Esophagus squamous epithelium (tissue), 5 donors: ENCODE measurements around the gene GRIN2D. TPM values are rescaled to one million over a fixed set of nuclear protein-coding genes. Genes with fewer than 3 reads are reported as not detected.

ENCODE experiments used
- DNase-seq: peaks from one replicate; lab custom pipeline; 2025; lab: John Stamatoyannopoulos, UW
- H3K27ac ChIP-seq, 4 donors: fragments of 200-600 bp; sonication (generic); one replicate each; pipeline ENCODE4 v1.5.1; 2016 to 2019; ENCODE audit warnings: mild to moderate bottlenecking in 1 of 4
- H3K27me3 ChIP-seq, 4 donors: fragments of 200-600 bp; sonication (generic); 1 replicate in 3 of 4; 2 replicates in 1 of 4; pipeline versions ENCODE4 v1.5.1 to v1.6.0; 2017 to 2021; ENCODE audit warnings: antibody characterized with exemption in 1 of 4
- H3K36me3 ChIP-seq, 3 donors: fragments of 200-600 bp; sonication (generic); one replicate each; pipeline ENCODE4 v1.5.1; 2016 to 2019
- H3K4me1 ChIP-seq, 3 donors: fragments of 200-600 bp; sonication (generic); one replicate each; pipeline ENCODE4 v1.5.1; 2017 to 2019
- H3K4me3 ChIP-seq, 4 donors: fragments of 200-600 bp; sonication (generic); 1 replicate in 3 of 4; 2 replicates in 1 of 4; pipeline ENCODE4 v1.5.1; 2016 to 2019; ENCODE audit warnings: mild to moderate bottlenecking in 2 of 4, moderate library complexity in 1 of 4
- H3K9me3 ChIP-seq, 3 donors: fragments of 200-600 bp; sonication (generic); one replicate each; pipeline ENCODE4 v1.5.1; 2016 to 2019
- POLR2A ChIP-seq, 4 donors: fragments of 450-650 bp; IDR thresholded peaks; one replicate each; pipeline ENCODE4 v1.6.1; 2017; ENCODE audit warnings: antibody characterized with exemption in 4 of 4, mild to moderate bottlenecking in 4 of 4, moderate library complexity in 3 of 4
- WGBS, 2 donors: methylation state at CpG; one replicate each; pipeline ENCODE4 v1.1.5; 2018; 5-methylcytosine and 5-hydroxymethylcytosine counted together
- intact Hi-C: fragments of 100-400 bp; cut with DNase I; formaldehyde crosslinking; loops from one replicate; pipeline ENCODE4 v1.15.0; 2022
- total RNA-seq, 4 donors: library from RNA; depleted of rRNA; stranded (reverse); fragments of >200 nt; gene quantifications; one replicate each; pipeline ENCODE4 v1.1.0, GENCODE V29; 2016
- TF ChIP-seq, protein P1 (sequence below), 6 experiments: fragments of 450-650 bp in 4 of 6; fragments of 200-600 bp in 2 of 6; sonication (generic) in 2 of 6; IDR thresholded peaks; one replicate each; pipeline ENCODE4 v1.5.1; 2016 to 2019; ENCODE audit warnings: antibody characterized with exemption in 6 of 6, mild to moderate bottlenecking in 4 of 6, moderate library complexity in 4 of 6
- donor health status: DM: yes; HTN: yes; CAD: no.

GRIN2D gene
- total RNA-seq, 4 donors from 2014 or later: 0.09 to 0.47 (median 0.15) TPM

DNA sequence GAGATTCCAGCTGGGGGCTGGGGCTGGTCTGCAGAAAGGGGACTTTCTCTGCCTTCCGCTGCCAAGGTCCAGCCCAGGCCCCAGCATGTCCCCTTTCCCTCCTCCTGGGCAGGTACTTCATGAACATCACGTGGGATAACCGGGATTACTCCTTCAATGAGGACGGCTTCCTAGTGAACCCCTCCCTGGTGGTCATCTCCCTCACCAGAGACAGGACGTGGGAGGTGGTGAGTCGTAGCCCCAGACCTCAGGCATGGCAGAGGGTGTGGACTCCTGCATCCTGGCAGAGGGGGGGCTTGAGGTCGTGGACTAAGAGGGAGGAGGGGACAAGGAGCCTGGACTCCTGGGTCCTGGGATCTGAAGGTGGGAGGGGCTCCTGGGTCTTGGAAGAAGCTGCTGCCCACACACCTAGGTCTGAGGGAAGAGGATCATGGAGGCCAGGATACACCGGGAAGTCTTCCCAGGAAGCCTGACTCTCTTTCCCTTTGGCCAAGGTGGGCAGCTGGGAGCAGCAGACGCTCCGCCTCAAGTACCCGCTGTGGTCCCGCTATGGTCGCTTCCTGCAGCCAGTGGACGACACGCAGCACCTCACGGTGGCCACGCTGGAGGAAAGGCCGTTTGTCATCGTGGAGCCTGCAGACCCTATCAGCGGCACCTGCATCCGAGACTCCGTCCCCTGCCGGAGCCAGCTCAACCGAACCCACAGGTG lies 20.6 kb downstream of the GRIN2D start:
- DNase-seq: no peak
- TF ChIP-seq, protein P1, sequence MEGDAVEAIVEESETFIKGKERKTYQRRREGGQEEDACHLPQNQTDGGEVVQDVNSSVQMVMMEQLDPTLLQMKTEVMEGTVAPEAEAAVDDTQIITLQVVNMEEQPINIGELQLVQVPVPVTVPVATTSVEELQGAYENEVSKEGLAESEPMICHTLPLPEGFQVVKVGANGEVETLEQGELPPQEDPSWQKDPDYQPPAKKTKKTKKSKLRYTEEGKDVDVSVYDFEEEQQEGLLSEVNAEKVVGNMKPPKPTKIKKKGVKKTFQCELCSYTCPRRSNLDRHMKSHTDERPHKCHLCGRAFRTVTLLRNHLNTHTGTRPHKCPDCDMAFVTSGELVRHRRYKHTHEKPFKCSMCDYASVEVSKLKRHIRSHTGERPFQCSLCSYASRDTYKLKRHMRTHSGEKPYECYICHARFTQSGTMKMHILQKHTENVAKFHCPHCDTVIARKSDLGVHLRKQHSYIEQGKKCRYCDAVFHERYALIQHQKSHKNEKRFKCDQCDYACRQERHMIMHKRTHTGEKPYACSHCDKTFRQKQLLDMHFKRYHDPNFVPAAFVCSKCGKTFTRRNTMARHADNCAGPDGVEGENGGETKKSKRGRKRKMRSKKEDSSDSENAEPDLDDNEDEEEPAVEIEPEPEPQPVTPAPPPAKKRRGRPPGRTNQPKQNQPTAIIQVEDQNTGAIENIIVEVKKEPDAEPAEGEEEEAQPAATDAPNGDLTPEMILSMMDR (IDR thresholded peaks at IDR 0.05): no peak
- no peak for TF ChIP-seq POLR2A (IDR thresholded peaks at IDR 0.05)
- 40 to 72% methylated on average over 6 of the region's 24 CpGs for WGBS, 2 donors

DNA sequence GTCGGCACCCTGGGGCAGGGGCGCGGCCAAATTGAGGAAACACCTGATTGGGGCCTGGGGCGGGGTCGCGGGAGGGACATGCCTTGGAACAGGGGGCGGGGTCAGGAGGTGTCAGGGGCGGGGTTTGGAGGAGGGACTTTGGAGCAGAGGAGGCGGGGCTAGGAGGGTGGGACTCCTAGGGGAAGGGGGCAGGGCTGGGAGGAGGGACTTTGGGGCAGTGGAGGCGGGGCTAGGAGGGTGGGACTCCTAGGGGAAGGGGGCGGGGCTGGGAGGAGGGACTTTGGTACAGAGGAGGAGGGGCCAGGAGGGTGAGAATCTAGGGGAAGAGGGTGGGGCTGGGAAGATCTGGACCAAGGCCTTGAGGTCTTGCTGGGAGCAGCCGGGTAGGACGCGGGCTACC lies 21.9 kb downstream of the GRIN2D start:
- intact Hi-C loops: no loop called here
- peak overlapping the region in 3 of 4 donors; percentile 23 to 53 (median 23) for H3K4me3 ChIP-seq
- DNase-seq: no peak

More for the DNA sequence above, 20.6 kb downstream of the GRIN2D start:
- intact Hi-C loops: no loop called here
- peak overlapping the region in 2 of 4 donors; percentile 23 to 53 for H3K4me3 ChIP-seq
- peaks cover 10 to 22% (median 14%) of the 10 kb centered on the region in 3 donors for H3K4me1 ChIP-seq
- H3K27ac ChIP-seq: no peak overlapping the region
- H3K9me3 ChIP-seq: no peaks in the 10 kb centered on the region
- peaks cover 0 to 43% (median 2%) of the 10 kb centered on the region in 4 donors for H3K27me3 ChIP-seq
- no peaks in the 10 kb centered on the region for H3K36me3 ChIP-seq

DNA sequence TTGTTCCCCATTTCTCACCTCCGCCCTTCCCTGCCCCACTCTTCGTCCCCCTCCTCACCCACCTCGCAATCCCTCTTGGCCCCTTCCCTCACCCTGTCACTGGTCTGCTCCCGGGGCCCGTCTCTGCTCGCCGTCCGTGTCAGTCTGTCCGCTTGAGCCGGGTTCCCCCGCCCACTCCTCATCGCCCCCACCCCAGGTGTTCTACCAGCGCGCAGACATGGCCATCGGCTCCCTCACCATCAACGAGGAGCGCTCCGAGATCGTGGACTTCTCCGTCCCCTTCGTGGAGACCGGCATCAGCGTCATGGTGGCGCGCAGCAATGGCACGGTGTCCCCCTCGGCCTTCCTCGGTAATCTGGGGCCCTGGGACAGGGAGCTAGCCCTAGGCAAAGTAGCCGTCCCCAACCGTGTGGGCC lies 22.3 kb downstream of the GRIN2D start:
- Histone ChIP-seq H3K27me3 (peaks cover 0 to 43% (median 2%) of the 10 kb centered on the region in 4 donors), H3K27ac (no peak overlapping the region), H3K9me3 (no peaks in the 10 kb centered on the region), H3K4me1 (peaks cover 10 to 22% (median 14%) of the 10 kb centered on the region in 3 donors), H3K4me3 (peak overlapping the region in 3 of 4 donors; percentile 7 to 53 (median 23)), H3K36me3 (no peaks in the 10 kb centered on the region)
- WGBS, 2 donors: 32 to 42% methylated on average over 8 to 13 of the region's 30 CpGs
- DNase-seq: no peak
- intact Hi-C loops: no loop called here
- TF ChIP-seq, protein P1 (IDR thresholded peaks at IDR 0.05): no peak
- no peak for TF ChIP-seq POLR2A (IDR thresholded peaks at IDR 0.05)

More for the DNA sequence above, 21.9 kb downstream of the GRIN2D start:
- Histone ChIP-seq H3K27me3 (peaks cover 0 to 43% (median 2%) of the 10 kb centered on the region in 4 donors), H3K9me3 (no peaks in the 10 kb centered on the region), H3K27ac (no peak overlapping the region), H3K36me3 (no peaks in the 10 kb centered on the region), H3K4me1 (peaks cover 10 to 22% (median 14%) of the 10 kb centered on the region in 3 donors)
- no peak for TF ChIP-seq POLR2A (IDR thresholded peaks at IDR 0.05)
- TF ChIP-seq, protein P1 (IDR thresholded peaks at IDR 0.05): no peak
- WGBS, 2 donors: 20 to 52% methylated on average over 3 to 8 of the region's 14 CpGs

- TF ChIP-seq, protein P1 (IDR thresholded peaks at IDR 0.05): no peak
- TF ChIP-seq POLR2A (IDR thresholded peaks at IDR 0.05): no peak
- no peak for DNase-seq
- 71 to 77% methylated on average over 5 of the region's 7 CpGs for WGBS, 2 donors
- H3K9me3 ChIP-seq: no peaks in the 10 kb centered on the region
- intact Hi-C loops: no loop called here
- no peak overlapping the region for H3K27ac ChIP-seq
- peaks cover 0 to 43% (median 2%) of the 10 kb centered on the region in 4 donors for H3K27me3 ChIP-seq
- H3K4me3 ChIP-seq: no peak overlapping the region
- H3K36me3 ChIP-seq: no peaks in the 10 kb centered on the region
- H3K4me1 ChIP-seq: peaks cover 14 to 34% (median 17%) of the 10 kb centered on the region in 3 donors
These were observed 24.0 kb downstream of the GRIN2D start for GRCh38 chr19:48417421-48417820.
